GM23338 (cell line): Measurements from ENCODE around the gene MELTF. TPM values are rescaled to one million over a fixed set of nuclear protein-coding genes. Genes with fewer than 3 reads are reported as not detected.

Experiments
- ATAC-seq: fragments of 200-7000 bp; cut with Tn5 transposase; 3 replicates; pipeline ENCODE4 v1.9.1; 2020
- DNase-seq: peaks from one replicate; pipeline ENCODE4 v3.0.0-alpha.2; 2015; ENCODE audit warnings: low spot score
- H2AFZ ChIP-seq: fragments of 200-600 bp; sonication (generic); 2 replicates; pipeline ENCODE4 v1.8.0; 2016; ENCODE audit warnings: antibody characterized with exemption, mild to moderate bottlenecking, moderate library complexity
- H3F3A ChIP-seq: fragments of 200-600 bp; sonication (generic); replicated peaks from 2 replicates; pipeline ENCODE4 v1.8.0; 2017; ENCODE audit warnings: antibody characterized with exemption, mixed run types, low read depth
- H3K27ac ChIP-seq: fragments of 200-600 bp; sonication (generic); 2 replicates; pipeline ENCODE4 v1.6.1; 2016; ENCODE audit warnings: low read depth
- H3K27me3 ChIP-seq: fragments of 200-600 bp; sonication (generic); 2 replicates; pipeline ENCODE4 v1.8.0; 2016; ENCODE audit warnings: mild to moderate bottlenecking, mixed run types, moderate library complexity; ENCODE audit not compliant: insufficient read depth
- H3K36me3 ChIP-seq: fragments of 200-600 bp; sonication (generic); 2 replicates; pipeline ENCODE4 v1.8.0; 2016; ENCODE audit warnings: mild to moderate bottlenecking; ENCODE audit not compliant: insufficient read depth
- H3K4me1 ChIP-seq: fragments of 200-600 bp; sonication (generic); 2 replicates; pipeline ENCODE4 v1.8.0; 2016; ENCODE audit warnings: mild to moderate bottlenecking, moderate library complexity; ENCODE audit not compliant: insufficient read depth
- H3K4me2 ChIP-seq: fragments of 200-600 bp; sonication (generic); 2 replicates; pipeline ENCODE4 v1.7.1; 2017; ENCODE audit warnings: mixed run types
- H3K4me3 ChIP-seq: fragments of 200-600 bp; sonication (generic); 2 replicates; pipeline ENCODE4 v1.6.1; 2016; ENCODE audit warnings: mixed run types
- H3K79me2 ChIP-seq: fragments of 200-600 bp; sonication (generic); replicated peaks from 2 replicates; pipeline ENCODE4 v1.8.0; 2017; ENCODE audit warnings: mild to moderate bottlenecking; ENCODE audit not compliant: insufficient read depth
- H3K9me2 ChIP-seq: fragments of 200-600 bp; sonication (generic); 2 replicates; pipeline ENCODE4 v1.8.0; 2017; ENCODE audit not compliant: insufficient read depth
- H4K20me1 ChIP-seq: fragments of 200-600 bp; sonication (generic); replicated peaks from 2 replicates; pipeline ENCODE4 v1.8.0; 2017; ENCODE audit warnings: mild to moderate bottlenecking; ENCODE audit not compliant: insufficient read depth
- H3K27ac Mint-ChIP-seq: 2 replicates; pipeline ENCODE4 v1.8.0; 2020; ENCODE audit warnings: inconsistent platforms, mild to moderate bottlenecking, moderate library complexity, mixed read lengths
- H3K27me3 Mint-ChIP-seq: 3 replicates; pipeline ENCODE4 v1.8.0; 2022; ENCODE audit warnings: low read depth, mild to moderate bottlenecking, moderate library complexity, mixed read lengths, inconsistent platforms; ENCODE audit not compliant: insufficient read depth, poor library complexity
- H3K36me3 Mint-ChIP-seq: 3 replicates; pipeline ENCODE4 v1.8.0; 2021; ENCODE audit warnings: low read depth, mild to moderate bottlenecking, inconsistent platforms, moderate library complexity, mixed read lengths
- H3K4me1 Mint-ChIP-seq: 3 replicates; pipeline ENCODE4 v1.8.0; 2020; ENCODE audit warnings: mild to moderate bottlenecking, inconsistent platforms, mixed read lengths
- H3K4me3 Mint-ChIP-seq: 3 replicates; pipeline ENCODE4 v1.8.0; 2021; ENCODE audit warnings: moderate library complexity, mild to moderate bottlenecking, inconsistent platforms, mixed read lengths
- H3K9me3 Mint-ChIP-seq: 3 replicates; pipeline ENCODE4 v1.8.0; 2020; ENCODE audit warnings: moderate library complexity, mild to moderate bottlenecking, inconsistent platforms, mixed read lengths
- CREB1 ChIP-seq: fragments of 250-450 bp; sonication (Bioruptor Pico); IDR thresholded peaks from 2 replicates; pipeline ENCODE4 v1.5.0; 2020; ENCODE audit warnings: low read depth, mild to moderate bottlenecking, moderate library complexity
- CTCF ChIP-seq, 2 experiments: fragments of 200-600 bp in 1 of 2; sonication (generic) in 1 of 2; conservative IDR thresholded peaks; 2 replicates each; pipeline versions ENCODE4 v1.5.1 to v1.6.1; 2016 to 2017; ENCODE audit warnings: antibody characterized with exemption in 2 of 2, low read depth in 2 of 2, mild to moderate bottlenecking in 2 of 2, moderate library complexity in 1 of 2
- EZH2 ChIP-seq: fragments of 200-600 bp; sonication (generic); IDR thresholded peaks from one replicate; pipeline ENCODE4 v1.8.0; 2017; ENCODE audit warnings: antibody characterized with exemption, mild to moderate bottlenecking, low read depth; ENCODE audit not compliant: unreplicated experiment
- EZH2phosphoT487 ChIP-seq: fragments of 200-600 bp; sonication (generic); IDR thresholded peaks from one replicate; pipeline ENCODE4 v1.8.1; 2018; ENCODE audit warnings: antibody characterized with exemption; ENCODE audit not compliant: unreplicated experiment
- JUNB ChIP-seq: IDR thresholded peaks from one replicate; pipeline ENCODE4 v1.6.1; 2016; ENCODE audit warnings: antibody characterized with exemption; ENCODE audit not compliant: unreplicated experiment
- NANOG ChIP-seq: IDR thresholded peaks from 2 replicates; pipeline ENCODE4 v1.6.1; 2016; ENCODE audit warnings: antibody characterized with exemption, borderline replicate concordance
- POLR2AphosphoS5 ChIP-seq: IDR thresholded peaks from 2 replicates; pipeline ENCODE4 v1.6.1; 2016; ENCODE audit warnings: antibody characterized with exemption, low read depth
- STAT1 ChIP-seq: IDR thresholded peaks from one replicate; pipeline ENCODE4 v1.6.1; 2016; ENCODE audit warnings: antibody characterized with exemption; ENCODE audit not compliant: unreplicated experiment
- ZNF114 ChIP-seq: fragments of 250-450 bp; sonication (Bioruptor Pico); IDR thresholded peaks from 2 replicates; pipeline ENCODE4 v1.5.0; 2020; ENCODE audit warnings: mild to moderate bottlenecking, moderate library complexity
- ZNF462 ChIP-seq: fragments of 250-450 bp; sonication (Bioruptor Pico); IDR thresholded peaks from 2 replicates; pipeline ENCODE4 v1.5.0; 2020; ENCODE audit warnings: mild to moderate bottlenecking, moderate library complexity
- polyA plus RNA-seq: library from polyadenylated mRNA; unstranded; fragments of >200 nt; fragmentation: Nextera tagmentation; extraction: Ambion mirVana; gene quantifications from 2 replicates; pipeline ENCODE4 v1.2.1, GENCODE V29; 2016
- total RNA-seq: library from RNA; depleted of rRNA; stranded (reverse); fragments of >200 nt; shearing (Covaris generic); gene quantifications from 2 replicates; pipeline ENCODE4 v1.2.3, GENCODE V29; 2014
- TF ChIP-seq, protein P1 (sequence below): IDR thresholded peaks from one replicate; pipeline ENCODE4 v1.6.1; 2018; ENCODE audit warnings: antibody characterized with exemption; ENCODE audit not compliant: unreplicated experiment

Gene MELTF
- total and polyA plus RNA-seq, 2 experiments from 2014 or later: 1.4 to 5.2 TPM

DNA sequence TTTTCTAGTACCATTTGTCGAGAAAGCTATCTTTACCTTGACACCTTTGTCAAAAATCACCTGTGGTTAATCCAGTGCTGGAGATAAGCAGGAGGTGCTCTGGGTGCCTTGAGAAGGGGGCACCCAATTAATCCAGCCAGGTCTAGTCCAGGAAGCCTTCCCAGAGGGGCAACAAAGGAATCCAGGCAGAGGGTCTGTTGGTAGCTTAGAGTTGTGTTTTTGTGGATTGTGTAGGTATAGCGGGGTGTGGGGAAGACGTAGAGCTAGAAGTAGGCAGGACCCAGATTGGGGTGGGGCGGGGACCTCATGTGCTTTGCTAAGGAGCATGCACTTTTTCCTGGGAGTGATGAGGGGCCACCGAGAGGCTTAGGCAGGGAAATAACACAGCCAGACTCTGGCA is 55.0 kb downstream of the MELTF start (continued):
- TF ChIP-seq ZNF462 (CRISPR knock-in tag) (no peak), CTCF (conservative IDR thresholded peaks at IDR 0.05; ENCODE audit: low read depth in 2 of 2) (no peak), ZNF114 (CRISPR knock-in tag) (no peak), EZH2phosphoT487 (no peak), JUNB (no peak), NANOG (no peak), CREB1 (no peak)

DNA sequence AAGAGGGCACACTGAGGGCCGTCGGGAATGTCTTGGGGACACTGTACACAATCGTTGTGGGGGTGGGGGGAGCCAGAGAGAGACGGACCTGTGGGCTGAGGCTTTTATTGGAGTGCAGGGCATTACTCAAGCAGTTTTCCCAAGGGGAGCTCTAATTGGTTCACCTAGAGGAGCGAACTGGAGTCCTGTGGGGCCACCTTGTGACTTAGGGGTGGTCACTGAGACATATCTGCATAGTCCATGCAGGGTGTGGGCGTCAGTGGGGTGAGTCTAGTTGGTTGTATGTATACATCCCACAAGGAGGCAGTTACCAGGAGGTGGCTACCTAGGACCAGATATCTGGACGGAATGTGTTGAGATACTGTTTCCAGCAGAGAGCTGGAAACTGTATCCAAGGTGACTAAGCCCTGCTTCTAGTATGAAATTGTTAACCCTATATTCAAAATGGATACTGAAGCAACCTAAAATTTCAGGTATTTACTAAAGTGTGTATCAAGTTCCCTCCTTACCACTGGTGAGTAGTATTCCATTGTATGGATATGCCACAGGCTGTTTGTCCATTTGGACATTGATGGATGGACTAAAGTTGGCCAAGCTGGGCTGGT is 58.4 kb downstream of the MELTF start:
- H3K4me3 ChIP-seq: no peak overlapping the region
- H3K27me3 Mint-ChIP-seq: peaks cover 45% of the 10 kb centered on the region
- H3K4me2 ChIP-seq: no peak overlapping the region
- H3K27ac ChIP-seq: no peak overlapping the region
- no peaks in the 10 kb centered on the region for H3K9me2 ChIP-seq
- H3K27me3 ChIP-seq: peaks cover 59% of the 10 kb centered on the region
- peaks cover 27% of the 10 kb centered on the region for H3K9me3 Mint-ChIP-seq
- no peak overlapping the region; the same call in 2 of the 3 replicates for H3K4me3 Mint-ChIP-seq
- H3K36me3 Mint-ChIP-seq: peaks cover 8% of the 10 kb centered on the region
- ATAC-seq (no peak), DNase-seq (no peak)
- H2AFZ ChIP-seq: no peak overlapping the region
- no peaks in the 10 kb centered on the region for H3K79me2 ChIP-seq
- H3F3A ChIP-seq: 0 out of 2 replicates have a peak, but pooled peaks cover 6% of the 10 kb centered on the region
- H4K20me1 ChIP-seq: no peaks in the 10 kb centered on the region
- no peaks in the 10 kb centered on the region; the same call in 1 of the 2 replicates for H3K4me1 ChIP-seq
- no peak overlapping the region for H3K27ac Mint-ChIP-seq
- peaks cover 8% of the 10 kb centered on the region; the same call in 2 of the 3 replicates for H3K4me1 Mint-ChIP-seq
- no peaks in the 10 kb centered on the region for H3K36me3 ChIP-seq
- no peak for TF ChIP-seq CREB1
- TF ChIP-seq EZH2: no peak
- TF ChIP-seq, protein P1, sequence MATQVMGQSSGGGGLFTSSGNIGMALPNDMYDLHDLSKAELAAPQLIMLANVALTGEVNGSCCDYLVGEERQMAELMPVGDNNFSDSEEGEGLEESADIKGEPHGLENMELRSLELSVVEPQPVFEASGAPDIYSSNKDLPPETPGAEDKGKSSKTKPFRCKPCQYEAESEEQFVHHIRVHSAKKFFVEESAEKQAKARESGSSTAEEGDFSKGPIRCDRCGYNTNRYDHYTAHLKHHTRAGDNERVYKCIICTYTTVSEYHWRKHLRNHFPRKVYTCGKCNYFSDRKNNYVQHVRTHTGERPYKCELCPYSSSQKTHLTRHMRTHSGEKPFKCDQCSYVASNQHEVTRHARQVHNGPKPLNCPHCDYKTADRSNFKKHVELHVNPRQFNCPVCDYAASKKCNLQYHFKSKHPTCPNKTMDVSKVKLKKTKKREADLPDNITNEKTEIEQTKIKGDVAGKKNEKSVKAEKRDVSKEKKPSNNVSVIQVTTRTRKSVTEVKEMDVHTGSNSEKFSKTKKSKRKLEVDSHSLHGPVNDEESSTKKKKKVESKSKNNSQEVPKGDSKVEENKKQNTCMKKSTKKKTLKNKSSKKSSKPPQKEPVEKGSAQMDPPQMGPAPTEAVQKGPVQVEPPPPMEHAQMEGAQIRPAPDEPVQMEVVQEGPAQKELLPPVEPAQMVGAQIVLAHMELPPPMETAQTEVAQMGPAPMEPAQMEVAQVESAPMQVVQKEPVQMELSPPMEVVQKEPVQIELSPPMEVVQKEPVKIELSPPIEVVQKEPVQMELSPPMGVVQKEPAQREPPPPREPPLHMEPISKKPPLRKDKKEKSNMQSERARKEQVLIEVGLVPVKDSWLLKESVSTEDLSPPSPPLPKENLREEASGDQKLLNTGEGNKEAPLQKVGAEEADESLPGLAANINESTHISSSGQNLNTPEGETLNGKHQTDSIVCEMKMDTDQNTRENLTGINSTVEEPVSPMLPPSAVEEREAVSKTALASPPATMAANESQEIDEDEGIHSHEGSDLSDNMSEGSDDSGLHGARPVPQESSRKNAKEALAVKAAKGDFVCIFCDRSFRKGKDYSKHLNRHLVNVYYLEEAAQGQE: no peak
- no peak for TF ChIP-seq POLR2AphosphoS5
- no peak for TF ChIP-seq JUNB
- no peak for TF ChIP-seq NANOG
- no peak for TF ChIP-seq ZNF114 (CRISPR knock-in tag)
- no peak for TF ChIP-seq STAT1
